ENCODE results near the gene LRRTM4. TPM values are rescaled to one million over a fixed set of nuclear protein-coding genes. Genes with fewer than 3 reads are reported as not detected.

The LRRTM4 gene
- total RNA-seq, 1 experiment from 2014 or later: 12.0 TPM

- Histone ChIP-seq H3K18ac (ENCODE audit: insufficient read length, low read depth, low read length) (no peak overlapping the region), H4K5ac (ENCODE audit: insufficient read length, low read depth, low read length) (no peak overlapping the region), H2BK15ac (ENCODE audit: low read depth, low read length) (no peak overlapping the region), H3K27me3 (ENCODE audit: insufficient read depth, low read length) (no peaks in the 10 kb centered on the region), H2AFZ (ENCODE audit: low read length) (no peak overlapping the region), H4K91ac (ENCODE audit: insufficient read length, low read depth, low read length) (no peak overlapping the region), H3K4me1 (ENCODE audit: insufficient read depth, low read length) (no peaks in the 10 kb centered on the region), H2BK12ac (ENCODE audit: insufficient read length, low read depth, low read length) (no peak overlapping the region), H3T11ph (ENCODE audit: low read length) (no peak overlapping the region), H3K27ac (ENCODE audit: insufficient read length, low read depth, low read length) (no peak overlapping the region), H3K23ac (ENCODE audit: insufficient read length, low read depth, low read length) (no peak overlapping the region), H3K4me2 (ENCODE audit: insufficient read depth, insufficient read length, low read length) (no peak overlapping the region), H2AK5ac (ENCODE audit: insufficient read length, low read length) (no peak overlapping the region), H3K9ac (ENCODE audit: extremely low read depth, insufficient read length, low read length) (no peak overlapping the region), H4K20me1 (ENCODE audit: control insufficient read depth, insufficient read depth, insufficient read length) (no peaks in the 10 kb centered on the region), H2BK20ac (ENCODE audit: low read depth, low read length, poor library complexity, severe bottlenecking) (no peak overlapping the region), H2BK5ac (ENCODE audit: insufficient read length, low read length) (no peak overlapping the region), H3K9me3 (ENCODE audit: control insufficient read depth, low read depth, low read length) (no peaks in the 10 kb centered on the region), H3K23me2 (ENCODE audit: insufficient read length, low read depth, low read length, poor library complexity, severe bottlenecking) (no peaks in the 10 kb centered on the region), H3K56ac (ENCODE audit: insufficient read length, low read depth, low read length) (no peak overlapping the region), H2BK120ac (ENCODE audit: low read depth, low read length, poor library complexity, severe bottlenecking) (no peak overlapping the region), H3K79me2 (ENCODE audit: insufficient read depth, low read length) (no peaks in the 10 kb centered on the region), H3K14ac (ENCODE audit: insufficient read depth, low read length) (no peak overlapping the region), H3K79me1 (ENCODE audit: insufficient read depth, low read depth, low read length, poor library complexity, severe bottlenecking) (no peaks in the 10 kb centered on the region), H3K4ac (ENCODE audit: low read depth, low read length) (no peak overlapping the region), H4K8ac (replicated peaks; ENCODE audit: insufficient read length, low read depth, low read length) (no peak overlapping the region)
- no CpG with 5 or more reads among the region's 1 CpG for WGBS (ENCODE audit: extremely low coverage, insufficient read length, low lambda C conversion rate)
- Mint-ChIP-seq H3K27me3 (ENCODE audit: low read depth) (no peaks in the 10 kb centered on the region), H3K36me3 (ENCODE audit: insufficient read depth in 1 of 3, low read depth in 3 of 3) (peaks cover 2 to 5% (median 5%) of the 10 kb centered on the region in 3 experiments; a peak in 4 of 7 replicates), H3K4me3 (no peak overlapping the region), H3K9me3 (no peaks in the 10 kb centered on the region; a peak in 1 of 5 replicates), H3K27ac (no peak overlapping the region; a peak in 1 of 7 replicates), H3K4me1 (peaks cover 2 to 3% of the 10 kb centered on the region in 2 experiments; a peak in 1 of 4 replicates)
- TF ChIP-seq CTCF (conservative IDR thresholded peaks at IDR 0.05): no peak
- no peak for DNase-seq
Observed at GRCh38 chr2:77155511-77155910, 366.7 kb downstream of the LRRTM4 start.
